ENCODE data around the gene NAT16. TPM values are rescaled to one million over a fixed set of nuclear protein-coding genes. Genes with fewer than 3 reads are reported as not detected.

Gene NAT16
- total RNA-seq (2016; rRNA removed; fragmentation: Illumina TruSeq; extraction: Trizol) (not detected in 2 replicates), polyA plus RNA-seq (2011; rRNA removed) (0.04 TPM in 1 of 2 replicates, not detected in the other), polyA minus RNA-seq (2011; rRNA and poly(A)+ RNA removed; ENCODE audit: low replicate concordance) (not detected in 2 replicates), Bru-seq, nascent RNA (percentile 8 among the genes with signal in this experiment), BruChase-seq, experiment 1, labeled RNA remaining after a 6-hour chase (percentile 9 among the genes with signal in this experiment), BruChase-seq, experiment 2, labeled RNA remaining after a 2-hour chase (percentile 17 among the genes with signal in this experiment)
- total RNA-seq (2016; cell fraction: cytosol; rRNA removed; fragmentation: Illumina TruSeq; extraction: Trizol; ENCODE audit: low read depth) = not detected in 2 replicates
- not detected in 2 replicates for total RNA-seq (2016; cell fraction: insoluble cytoplasmic fraction; rRNA removed; fragmentation: Illumina TruSeq; extraction: Trizol)
- total RNA-seq (2016; cell fraction: membrane; rRNA removed; fragmentation: Illumina TruSeq; extraction: Trizol) = not detected in 2 replicates
- total RNA-seq (2016; cell fraction: nucleus; rRNA removed; fragmentation: Illumina TruSeq; extraction: Trizol) = not detected in 2 replicates
- 0.04 and 0.05 TPM in 2 replicates for polyA plus RNA-seq (2011; cell fraction: cytosol; rRNA removed)
- polyA plus RNA-seq (2011; cell fraction: nucleus; rRNA removed) = 0.24 and 0.34 TPM in 2 replicates
- 0.12 TPM in 1 of 2 replicates, not detected in the other for polyA plus RNA-seq (2012)
- not detected in 2 replicates for polyA plus RNA-seq (2016; cell fraction: cytosol; fragmentation: Illumina TruSeq; extraction: Trizol; ENCODE audit: low read depth)
- not detected in 2 replicates for polyA plus RNA-seq (2016; cell fraction: insoluble cytoplasmic fraction; fragmentation: Illumina TruSeq; extraction: Trizol; ENCODE audit: low read depth)
- not detected in 2 replicates for polyA plus RNA-seq (2016; cell fraction: membrane; fragmentation: Illumina TruSeq; extraction: Trizol; ENCODE audit: low read depth)
- polyA plus RNA-seq (2016; cell fraction: nucleus; fragmentation: Illumina TruSeq; extraction: Trizol; ENCODE audit: insufficient read depth, low read depth) = not detected in 2 replicates
- not detected in 2 replicates for polyA minus RNA-seq (2011; cell fraction: cytosol; rRNA and poly(A)+ RNA removed)
- not detected in 2 replicates for polyA minus RNA-seq (2011; cell fraction: nucleus; rRNA and poly(A)+ RNA removed)
- long read RNA-seq, experiment 1 = 0 reads
- long read RNA-seq, experiment 2 = 0 reads

- H3K9ac ChIP-seq (ENCODE audit: insufficient read depth, low read depth, low read length) = no peak within 1 kb of the TSS
- BruUV-seq (replicated peaks) = no TSS peak
- in situ Hi-C loops (cut with HindIII; ENCODE audit: extremely low pct_ligation_motif_present, low pct_unique_long_range_greater_than_20kb) (no loop called here), intact Hi-C loops (cut with micrococcal nuclease; ENCODE audit: unreplicated experiment) (loop anchor here (5.0 kb wide), 1 partner anchor 698 kb away; the partner anchor contains the start of gene NYAP1)
- DNase-seq (ENCODE audit: low spot score) (no peak), FAIRE-seq (no peak), ATAC-seq (peak; percentile 11; the same call in 2 of the 3 replicates)
- peaks cover 11 to 42% of the 10 kb centered on the region in 2 experiments for H3K27me3 ChIP-seq (ENCODE audit: control insufficient read depth in 1 of 2, insufficient read depth in 2 of 2, low read length in 2 of 2)
- ChIA-PET POLR2A (no interaction called here), CTCF (ENCODE audit: low intra/inter-chr PET ratio, low total read pairs) (no interaction called here)
- H3K9me3 ChIP-seq (ENCODE audit: low read length) = no peaks in the 10 kb centered on the region
- no peaks in the 10 kb centered on the region for H4K20me1 ChIP-seq (ENCODE audit: insufficient read depth, low read length)
- WGBS (ENCODE audit: low lambda C conversion rate) = 16% methylated on average over 7 of the region's 56 CpGs
- H3K36me3 ChIP-seq (replicated peaks in 1 of 2; ENCODE audit: control insufficient read depth in 1 of 2, insufficient read depth in 2 of 2, low read length in 2 of 2) = no peaks in the 10 kb centered on the region
- H3K4me2 ChIP-seq (ENCODE audit: low read depth, low read length) = peak within 1 kb of the TSS; percentile 57
- H3K4me3 ChIP-seq (replicated peaks in 1 of 3; ENCODE audit: insufficient read depth in 1 of 3, low read depth in 2 of 3, low read length in 3 of 3) = peak within 1 kb of the TSS in 2 of 3 experiments; percentile 31 to 56; a peak in 3 of 6 replicates
- H2AFZ ChIP-seq (ENCODE audit: low read length) = no peak within 1 kb of the TSS
- H3K79me2 ChIP-seq (ENCODE audit: insufficient read depth, low read length) = no peaks in the 10 kb centered on the region
- peaks cover 51% of the 10 kb centered on the region for H3K4me1 ChIP-seq (ENCODE audit: insufficient read depth, low read length)
- H3K27ac ChIP-seq (ENCODE audit: extremely low read length, insufficient read depth, low read length) = no peak within 1 kb of the TSS
- TF ChIP-seq ZNF569 (CRISPR knock-in tag; IDR thresholded peaks at IDR 0.05; ENCODE audit: borderline replicate concordance) (no peak), EZH2 (conservative IDR thresholded peaks at IDR 0.05; ENCODE audit: low read depth, low read length) (peak; percentile 57; the same call in 1 of the 2 replicates), AHDC1 (CRISPR knock-in tag; IDR thresholded peaks at IDR 0.05; ENCODE audit: borderline replicate concordance) (no peak), PRDM15 (CRISPR knock-in tag; IDR thresholded peaks at IDR 0.05) (peak; percentile 95), FOXK2 (IDR thresholded peaks at IDR 0.05) (no peak), ZNF652 (CRISPR knock-in tag; IDR thresholded peaks at IDR 0.05; ENCODE audit: borderline replicate concordance, low read depth) (no peak), SCMH1 (CRISPR knock-in tag; IDR thresholded peaks at IDR 0.05; ENCODE audit: borderline replicate concordance) (no peak), CBX1 (IDR thresholded peaks at IDR 0.05; ENCODE audit: low read depth) (no peak)
Measured at GRCh38 chr7:101180130-101180755, at the start of gene NAT16. Gene NAT16 (minus strand): TSS chr7:101180293. CDS start chr7:101174807, 5,486 bp downstream.
